ENCODE results near the gene PANK2.
"Not testable (repeated sequence)": the region's sequence is repeated elsewhere in the genome, so short reads cannot be mapped to it uniquely, and the experiment has no call there.

The PANK2 gene

GRCh38 chr20:3871550-3872265, 17.5 kb upstream of the PANK2 start:
- DNase-seq: no peak

DNA sequence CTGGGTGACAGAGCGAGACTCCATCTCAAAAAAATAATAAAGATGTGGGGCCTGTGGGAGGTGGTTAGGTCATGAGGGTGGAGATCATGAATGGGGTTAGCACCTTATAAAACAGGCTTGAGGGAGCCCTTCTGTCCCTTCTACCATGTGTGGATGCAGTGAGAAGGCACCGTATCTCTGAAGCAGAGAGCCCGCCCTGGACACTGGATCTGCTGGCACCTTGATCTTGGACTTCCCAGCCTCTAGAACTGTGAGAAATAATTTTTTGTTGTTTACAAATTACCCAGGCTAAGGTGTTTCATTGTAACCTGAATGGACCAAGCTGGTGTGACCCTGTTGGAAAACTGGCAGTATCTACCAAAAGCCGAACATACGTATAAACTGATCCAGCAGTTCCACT, 15.7 kb upstream of the PANK2 start:
- no peak for DNase-seq

DNA sequence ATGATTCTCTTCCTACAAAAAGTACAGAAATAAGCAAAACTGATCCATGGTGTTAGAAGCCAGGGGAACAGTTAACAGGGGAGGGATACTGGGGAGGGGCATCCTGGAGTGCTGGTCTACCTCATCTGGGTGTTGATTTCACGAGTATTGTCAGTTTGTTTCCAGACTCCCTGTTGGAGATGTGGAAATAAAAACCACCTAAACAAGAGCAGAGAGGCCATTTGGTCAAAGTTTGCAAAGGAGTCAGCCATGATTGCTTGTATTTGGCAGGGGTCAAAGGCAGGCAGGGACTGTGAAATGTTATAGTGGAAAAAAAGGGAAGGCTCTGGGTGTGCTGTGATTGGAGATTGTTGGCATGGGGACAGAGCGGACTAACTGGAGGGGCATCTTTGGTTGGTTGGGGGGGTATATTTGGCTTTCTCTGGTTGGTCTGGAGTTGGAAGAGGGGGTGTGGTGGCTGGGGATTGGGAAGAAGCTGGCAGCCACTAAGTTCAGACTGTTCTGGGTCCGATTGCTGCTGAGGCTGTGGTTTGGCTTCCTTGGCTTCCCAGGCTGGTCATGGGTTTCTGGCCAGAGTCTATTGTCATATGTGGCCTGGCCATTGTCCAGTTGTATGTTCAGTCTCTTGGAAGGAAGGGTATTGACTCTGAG, 14.9 kb upstream of the PANK2 start:
- DNase-seq: no peak

DNA sequence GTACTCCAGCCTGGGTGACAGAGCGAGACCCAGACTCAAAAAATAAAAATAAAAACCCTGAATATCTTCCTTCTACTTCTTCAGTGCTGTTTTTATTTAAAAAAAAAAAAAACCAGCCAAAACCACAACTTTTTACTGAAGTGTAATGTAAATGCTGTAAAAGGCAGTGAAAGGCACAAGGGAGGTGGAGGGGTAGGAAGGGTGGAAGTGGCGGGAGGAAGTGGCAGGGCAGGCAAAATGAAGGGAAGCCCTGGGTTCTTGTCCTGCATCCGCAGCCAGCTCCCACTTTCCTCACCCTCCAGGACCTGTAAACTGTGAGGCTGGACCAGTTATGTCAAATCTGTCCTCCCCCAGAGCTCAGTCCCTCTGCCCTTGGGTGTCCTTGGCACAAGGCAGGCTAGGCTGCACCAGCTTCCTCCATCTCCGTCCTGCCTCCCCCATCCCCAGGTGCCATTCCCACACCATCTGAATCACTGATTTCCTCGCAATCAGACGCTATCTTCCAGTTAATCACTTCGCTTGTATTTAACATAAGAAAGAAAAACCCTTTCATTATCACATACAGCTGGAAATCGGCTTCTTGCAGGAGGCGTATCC, 13.7 kb upstream of the PANK2 start:
- DNase-seq: no peak

GRCh38 chr20:3876000-3876399, 13.2 kb upstream of the PANK2 start:
- no peak for DNase-seq

DNA sequence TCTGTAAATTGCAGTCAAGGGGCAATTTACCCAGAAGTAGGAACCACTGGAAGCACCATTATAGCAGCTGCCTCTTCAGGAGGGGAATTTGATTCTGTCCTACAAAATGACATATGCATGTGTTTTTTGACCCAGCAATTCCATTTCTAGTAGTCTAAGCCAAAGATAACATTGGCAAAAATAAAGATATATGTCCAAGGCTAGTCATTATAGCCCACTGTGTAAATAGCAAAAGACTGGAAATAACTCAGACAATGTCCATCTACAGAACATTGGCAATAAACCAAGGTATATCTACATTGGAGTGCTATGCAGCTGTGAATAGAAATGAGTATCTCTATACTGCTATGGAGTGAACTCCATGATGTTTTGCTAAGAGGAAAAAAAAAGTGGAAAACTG, 12.5 kb upstream of the PANK2 start:
- no peak for DNase-seq

- not testable (repeated sequence) for DNase-seq
Measured at GRCh38 chr20:3878921-3879274, 10.3 kb upstream of the PANK2 start.

GRCh38 chr20:3885715-3886114, 3.5 kb upstream of the PANK2 start:
- DNase-seq: no peak

GRCh38 chr20:3887876-3888620, 1.1 kb upstream of the PANK2 start:
- DNase-seq: peak; percentile 52

GRCh38 chr20:3889489-3890397, 556 bp downstream of the PANK2 start:
- DNase-seq: peak; percentile 53

DNA sequence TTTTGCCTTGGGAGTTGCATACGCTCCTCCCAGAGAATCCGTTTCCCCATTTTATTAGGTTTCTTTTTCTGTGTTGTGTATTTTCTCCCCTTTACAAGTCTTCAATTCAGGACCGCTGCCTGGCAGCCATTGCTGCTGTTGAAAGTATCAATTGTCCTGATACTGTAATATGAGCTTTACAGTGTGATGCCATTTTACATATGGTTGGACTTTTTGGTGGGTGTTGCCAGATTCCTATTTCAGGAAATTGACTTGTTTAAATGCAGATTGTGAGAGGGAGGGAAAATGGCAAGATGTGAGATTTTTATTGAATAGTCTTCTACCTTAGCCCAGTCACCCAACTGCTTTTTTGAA, 1.2 kb downstream of the PANK2 start:
- DNase-seq: peak; percentile 68

GRCh38 chr20:3890999-3891929, 2.1 kb downstream of the PANK2 start:
- no peak for DNase-seq

DNA sequence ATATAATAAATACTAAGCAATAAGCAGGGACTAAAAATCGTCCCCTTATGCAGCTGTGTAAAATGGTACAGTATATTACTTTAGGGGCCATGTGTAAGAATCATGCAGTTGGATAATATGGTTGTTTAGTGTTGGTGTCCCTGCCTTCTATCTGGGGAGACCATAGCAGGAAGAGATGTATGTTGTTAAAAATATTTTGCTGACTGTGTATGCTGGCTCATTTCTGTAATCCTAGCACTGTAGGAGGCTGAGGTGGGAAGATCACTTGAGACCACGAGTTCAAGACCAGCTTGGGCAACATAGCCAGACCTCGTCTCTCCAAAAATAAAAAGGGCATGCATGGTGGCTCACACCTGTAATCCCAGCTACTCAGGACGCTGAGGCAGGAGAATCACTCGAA, 5.6 kb downstream of the PANK2 start:
- DNase-seq: no peak

DNA sequence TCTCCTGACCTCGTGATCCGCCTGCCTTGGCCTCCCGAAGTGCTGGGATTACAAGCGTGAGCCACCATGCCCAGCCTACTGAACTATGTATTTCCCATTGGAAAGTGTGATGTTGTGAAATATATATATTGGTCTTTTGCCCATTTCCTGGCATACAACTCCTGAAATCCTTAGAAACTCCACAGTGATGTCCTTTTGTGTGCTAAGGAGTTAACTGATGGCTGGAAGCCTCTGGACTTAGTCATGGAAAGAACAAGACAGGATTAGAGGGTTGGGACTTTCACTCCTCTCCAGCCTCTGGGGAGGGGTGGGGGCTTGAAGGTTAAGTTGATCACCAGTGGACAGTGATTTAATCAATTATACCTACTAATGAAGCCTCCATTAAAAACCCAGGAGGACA, 7.1 kb downstream of the PANK2 start:
- DNase-seq: no peak

GRCh38 chr20:3896853-3897583, 7.8 kb downstream of the PANK2 start:
- no peak for DNase-seq

DNA sequence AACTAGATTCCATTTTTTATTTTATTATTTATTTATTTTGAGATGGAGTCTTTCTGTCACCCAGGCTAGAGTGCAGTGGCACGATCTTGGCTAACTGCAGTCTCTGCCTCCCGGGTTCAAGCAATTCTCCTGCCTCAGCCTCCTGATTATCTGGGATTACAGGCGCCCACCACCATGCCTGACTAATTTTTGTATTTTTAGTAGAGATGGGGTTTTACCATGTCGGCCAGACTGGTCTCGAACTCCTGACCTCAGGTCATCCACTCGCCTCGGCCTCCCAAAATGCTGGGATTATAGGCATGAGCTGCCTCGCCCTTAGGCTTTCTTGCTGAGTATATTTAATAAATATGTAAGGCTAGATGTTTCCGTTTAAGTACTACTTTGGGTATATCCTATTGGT, 9.0 kb downstream of the PANK2 start:
- not testable (repeated sequence) for DNase-seq

DNA sequence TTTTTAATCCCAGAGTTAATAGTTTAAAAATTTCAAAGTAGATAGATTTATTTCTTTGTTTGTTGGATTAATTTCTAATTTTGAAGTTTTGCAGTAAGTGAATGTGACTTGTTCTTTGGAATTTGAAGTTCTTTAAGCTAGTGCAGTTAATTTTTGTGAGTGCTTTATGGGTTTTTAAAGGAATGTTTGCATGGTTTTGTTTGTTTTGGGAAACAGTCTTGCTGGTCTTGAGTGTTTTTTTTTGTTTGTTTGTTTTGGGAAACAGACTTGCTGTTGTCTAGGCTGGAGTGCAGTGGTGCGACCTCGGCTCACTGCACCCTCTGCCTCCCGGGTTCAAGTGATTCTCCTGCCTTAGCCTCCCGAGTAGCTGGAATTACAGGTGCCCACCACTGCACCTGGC, 9.5 kb downstream of the PANK2 start:
- DNase-seq: no peak

- no peak for DNase-seq
Measured at GRCh38 chr20:3900187-3900604, 11.0 kb downstream of the PANK2 start.

- DNase-seq: peak; percentile 86
Measured at GRCh38 chr20:3901028-3901705, 12.0 kb downstream of the PANK2 start.
